K562 (cell line): Measurements from ENCODE around the gene CDH6. TPM values are rescaled to one million over a fixed set of nuclear protein-coding genes. Genes with fewer than 3 reads are reported as not detected.

Experiments used
- ATAC-seq: fragments of 200-7000 bp; cut with Tn5 transposase; 3 replicates; pipeline ENCODE4 v1.9.1; 2020; ENCODE audit warnings: moderate library complexity
- BruUV-seq: library from RNA; stranded (reverse); fragments of 400-500 nt; replicated peaks from 2 replicates; lab custom pipeline; 2021; lab: Mats Ljungman, UMichigan
- CTCF ChIA-PET: fragments of 300-600 bp; formaldehyde crosslinking; extraction: SDS; loops from one replicate; lab custom pipeline; 2021; ENCODE audit warnings: low intra/inter-chr PET ratio; lab: Yijun Ruan, JAX
- POLR2A ChIA-PET: fragments of 300-600, 350-650 bp; sonication (Branson Sonifier 250); formaldehyde crosslinking; extraction: SDS; loops from one replicate; lab custom pipeline; 2021; ENCODE audit warnings: antibody characterized with exemption, inconsistent platforms; lab: Yijun Ruan, JAX
- DNase-seq, 4 experiments: peaks; one replicate each; pipeline versions ENCODE4 v3.0.0 to v3.0.0-alpha.2; 2011 to 2018; ENCODE audit warnings: low spot score in 3 of 4, mixed read lengths in 3 of 4; ENCODE audit errors: extremely low read depth in 1 of 4
- FAIRE-seq: peaks from 2 replicates; lab custom pipeline; 2011; peaks lifted over from hg19 to GRCh38; lab: Jason Lieb, UNC
- H2AFZ ChIP-seq: 2 replicates; pipeline ENCODE4 v1.6.0; 2011; ENCODE audit warnings: low read depth, low read length, control low read depth, inconsistent platforms
- H3K27ac ChIP-seq: fragments of 200-600 bp; 3 replicates; pipeline ENCODE4 v1.8.0; 2011; ENCODE audit warnings: low read depth, mild to moderate bottlenecking, control low read depth, inconsistent platforms, low read length, moderate library complexity, mixed read lengths; ENCODE audit errors: extremely low read depth
- H3K27me3 ChIP-seq, 2 experiments: fragments of 300-600 bp in 1 of 2; 2 replicates in 1 of 2; 3 replicates in 1 of 2; pipeline versions ENCODE4 v1.6.0 to v1.8.0; 2011; ENCODE audit warnings: inconsistent platforms in 2 of 2, low read length in 2 of 2, mild to moderate bottlenecking in 1 of 2, mixed read lengths in 1 of 2, moderate library complexity in 1 of 2; ENCODE audit not compliant: control insufficient read depth in 2 of 2, insufficient read depth in 2 of 2
- H3K36me3 ChIP-seq: fragments of 300-600 bp; 3 replicates; pipeline ENCODE4 v1.8.0; 2011; ENCODE audit warnings: mild to moderate bottlenecking, low read length, inconsistent platforms; ENCODE audit not compliant: control insufficient read depth, insufficient read depth
- H3K4me1 ChIP-seq, 2 experiments: fragments of 200-600 bp in 1 of 2; replicated peaks in 1 of 2; 2 replicates in 1 of 2; 3 replicates in 1 of 2; pipeline versions ENCODE4 v1.5.1 to v1.8.0; 2011; ENCODE audit warnings: inconsistent platforms in 2 of 2, low read length in 2 of 2, mild to moderate bottlenecking in 1 of 2, mixed read lengths in 1 of 2, moderate library complexity in 1 of 2; ENCODE audit not compliant: control insufficient read depth in 2 of 2, insufficient read depth in 2 of 2
- H3K4me2 ChIP-seq: 2 replicates; pipeline ENCODE4 v1.6.1; 2011; ENCODE audit warnings: low read length, control low read depth, inconsistent platforms, mixed read lengths; ENCODE audit not compliant: insufficient read depth
- H3K4me3 ChIP-seq: fragments of 200-600 bp; sonication (generic), shearing (Covaris generic); 2 replicates; pipeline ENCODE4 v1.5.1; 2016; ENCODE audit warnings: control low read depth, inconsistent platforms
- H3K79me2 ChIP-seq: fragments of 200-600 bp; 3 replicates; pipeline ENCODE4 v1.8.0; 2011; ENCODE audit warnings: low read length, inconsistent platforms; ENCODE audit not compliant: control insufficient read depth, insufficient read depth
- H3K9ac ChIP-seq, 2 experiments: 2 replicates each; pipeline versions ENCODE4 v1.6.0 to v1.6.1; 2011; ENCODE audit warnings: low read depth in 2 of 2, low read length in 2 of 2, control low read depth in 1 of 2, inconsistent platforms in 1 of 2, mild to moderate bottlenecking in 1 of 2, mixed read lengths in 1 of 2; ENCODE audit not compliant: insufficient read depth in 1 of 2
- H3K9me1 ChIP-seq: one replicate; pipeline ENCODE4 v1.6.0; 2011; ENCODE audit warnings: inconsistent platforms, mild to moderate bottlenecking, low read length, moderate library complexity; ENCODE audit not compliant: control insufficient read depth, insufficient read depth
- H3K9me3 ChIP-seq: replicated peaks from 2 replicates; pipeline ENCODE4 v1.5.1; 2011; ENCODE audit warnings: low read depth, low read length, inconsistent platforms; ENCODE audit not compliant: control insufficient read depth, insufficient read depth
- H4K20me1 ChIP-seq: replicated peaks from 2 replicates; pipeline ENCODE4 v1.6.1; 2011; ENCODE audit warnings: low read length, inconsistent platforms, mixed read lengths; ENCODE audit not compliant: control insufficient read depth, insufficient read depth
- C11orf30 ChIP-seq: fragments of 450-650 bp; IDR thresholded peaks from 2 replicates; pipeline ENCODE4 v1.6.1; 2016; ENCODE audit warnings: low read depth, mild to moderate bottlenecking
- CBFA2T3 ChIP-seq: fragments of 450-650 bp; IDR thresholded peaks from 2 replicates; pipeline ENCODE4 v1.6.1; 2017
- CTCFL ChIP-seq: IDR thresholded peaks from 2 replicates; pipeline ENCODE4 v1.6.1; 2011; ENCODE audit warnings: borderline replicate concordance, low read depth, mild to moderate bottlenecking, moderate library complexity, low read length; ENCODE audit not compliant: insufficient read depth, poor library complexity, severe bottlenecking
- MAFF ChIP-seq: IDR thresholded peaks from 2 replicates; pipeline ENCODE4 v1.6.1; 2012; ENCODE audit warnings: low read length, improper control_type of control experiment
- MAFG ChIP-seq: fragments of 450-650 bp; conservative IDR thresholded peaks from 2 replicates; pipeline ENCODE4 v1.6.1; 2016; ENCODE audit warnings: missing genetic modification characterization, missing compliant biosample characterization
- MAFK ChIP-seq: IDR thresholded peaks from 2 replicates; pipeline ENCODE4 v1.6.1; 2011; ENCODE audit warnings: low read length, improper control_type of control experiment
- NFYB ChIP-seq: IDR thresholded peaks from 2 replicates; pipeline ENCODE4 v1.6.1; 2011; ENCODE audit warnings: mild to moderate bottlenecking, moderate library complexity; ENCODE audit not compliant: insufficient read length; ENCODE audit errors: extremely low read depth
- ZNF316 ChIP-seq: fragments of 450-650 bp; IDR thresholded peaks from 2 replicates; pipeline ENCODE4 v1.6.1; 2016
- ZNF695 ChIP-seq: fragments of 450-650 bp; formaldehyde crosslinking; IDR thresholded peaks from 2 replicates; pipeline ENCODE4 v1.4.0; 2020; ENCODE audit warnings: mild to moderate bottlenecking, moderate library complexity
- WGBS: fragments of 100-300 bp; shearing (Covaris generic); methylation state at CpG from one replicate; pipeline ENCODE4 v1.1.6; 2016; ENCODE audit warnings: low coverage, mixed read lengths; ENCODE audit not compliant: insufficient coverage; ENCODE audit errors: missing lambda C conversion rate; 5-methylcytosine and 5-hydroxymethylcytosine counted together
- in situ Hi-C: fragments of 300-500 bp; cut with MboI; formaldehyde crosslinking; loops from 4 replicates; pipeline ENCODE4 v1.15.0; 2018; ENCODE audit warnings: inconsistent platforms, mixed read lengths
- intact Hi-C: fragments of 100-400 bp; cut with micrococcal nuclease; formaldehyde crosslinking; loops from 2 replicates; pipeline ENCODE4 v1.14.2; 2022
- polyA plus RNA-seq, 8 experiments: library from polyadenylated mRNA; depleted of rRNA in 4 of 8; stranded (reverse) in 5 of 8; unstranded in 3 of 8; fragments of >200 nt; fragmentation: Nextera tagmentation in 2 of 8; fragmentation: Illumina TruSeq in 1 of 8; extraction: Ambion mirVana in 2 of 8; extraction: Trizol in 1 of 8; gene quantifications; 2 replicates each; pipeline versions ENCODE4 v1.2.1 to v1.2.3, GENCODE V29; 2011 to 2014; ENCODE audit warnings: inconsistent platforms in 1 of 8, missing spikeins in 1 of 8
- total RNA-seq, 7 experiments: library from RNA; depleted of rRNA in 6 of 7; stranded (reverse); fragments of >200 nt in 6 of 7; fragmentation: Illumina TruSeq in 2 of 7; extraction: Trizol in 2 of 7; gene quantifications; 2 replicates each; pipeline versions ENCODE4 v1.2.1 to v1.2.3, GENCODE V29; 2011 to 2021; ENCODE audit warnings: low replicate concordance in 1 of 7

Gene CDH6
- total and polyA plus RNA-seq, 9 of the 15 experiments (the other 6 are each of a cell fraction or from before 2014, with no cell fraction given): not detected

- no peaks in the 10 kb centered on the region for H3K36me3 ChIP-seq
- intact Hi-C loops (no loop called here), in situ Hi-C loops (no loop called here)
- H3K27me3 ChIP-seq: no peaks in the 10 kb centered on the region
- WGBS: 0% methylated on average over 2 of the region's 2 CpGs
- no peaks in the 10 kb centered on the region for H3K79me2 ChIP-seq
- H3K9me1 ChIP-seq: no peaks in the 10 kb centered on the region
- ATAC-seq (no peak), DNase-seq (no peak), FAIRE-seq (peak; percentile 44)
- H3K4me2 ChIP-seq: no peak overlapping the region
- no peak overlapping the region for H3K27ac ChIP-seq
- POLR2A ChIA-PET: interaction anchor here (0.6 kb wide), 1 partner anchor 10 kb away, joined by 3 read pairs; no protein-coding TSS in a partner anchor
- H3K9me3 ChIP-seq: no peaks in the 10 kb centered on the region
- H2AFZ ChIP-seq: no peak overlapping the region
- CTCF ChIA-PET: no interaction called here
- H3K4me1 ChIP-seq: no peaks in the 10 kb centered on the region
- peak; percentile 43; the same call in 1 of the 2 replicates for TF ChIP-seq MAFK
- TF ChIP-seq CTCFL: no peak
- TF ChIP-seq MAFF: peak; percentile 54
- peak; percentile 44; the same call in 1 of the 2 replicates for TF ChIP-seq C11orf30
- TF ChIP-seq ZNF695: no peak
- TF ChIP-seq CBFA2T3: no peak
- TF ChIP-seq NFYB: no peak
- TF ChIP-seq ZNF316: peak; percentile 81
- TF ChIP-seq MAFG (tag): peak; percentile 67
- H3K4me3 ChIP-seq: no peak overlapping the region
- no peak overlapping the region for H3K9ac ChIP-seq
- BruUV-seq: no TSS peak
- H4K20me1 ChIP-seq: no peaks in the 10 kb centered on the region
Observed at GRCh38 chr5:31238497-31238896, 45.0 kb downstream of the CDH6 start.
